Endothelial cell (in vitro differentiated cells): ENCODE results near the gene LRCH1. TPM values are rescaled to one million over a fixed set of nuclear protein-coding genes. Genes with fewer than 3 reads are reported as not detected.

Source experiments
- DNase-seq: peaks from one replicate; pipeline ENCODE4 v3.0.0; 2021; ENCODE audit warnings: low spot score
- H3K27ac Mint-ChIP-seq: one replicate; pipeline ENCODE4 v1.8.0; 2021; ENCODE audit warnings: mixed read lengths, inconsistent platforms; ENCODE audit not compliant: unreplicated experiment
- H3K27me3 Mint-ChIP-seq: one replicate; pipeline ENCODE4 v1.8.0; 2021; ENCODE audit warnings: mild to moderate bottlenecking, moderate library complexity, mixed read lengths, inconsistent platforms; ENCODE audit not compliant: unreplicated experiment
- H3K36me3 Mint-ChIP-seq: one replicate; pipeline ENCODE4 v1.8.0; 2021; ENCODE audit warnings: mild to moderate bottlenecking, low read depth, mixed read lengths, inconsistent platforms; ENCODE audit not compliant: unreplicated experiment
- H3K4me1 Mint-ChIP-seq: one replicate; pipeline ENCODE4 v1.8.0; 2021; ENCODE audit warnings: mild to moderate bottlenecking, mixed read lengths, inconsistent platforms; ENCODE audit not compliant: unreplicated experiment
- H3K4me3 Mint-ChIP-seq: one replicate; pipeline ENCODE4 v1.8.0; 2021; ENCODE audit warnings: mild to moderate bottlenecking, mixed read lengths, inconsistent platforms; ENCODE audit not compliant: unreplicated experiment
- H3K9me3 Mint-ChIP-seq: one replicate; pipeline ENCODE4 v1.8.0; 2021; ENCODE audit warnings: mixed read lengths, inconsistent platforms; ENCODE audit not compliant: unreplicated experiment
- CTCF ChIP-seq: fragments of 200-600 bp; sonication (generic); IDR thresholded peaks from one replicate; pipeline ENCODE4 v1.5.0; 2021; ENCODE audit warnings: antibody characterized with exemption; ENCODE audit not compliant: unreplicated experiment
- total RNA-seq: library from RNA; stranded (reverse); fragmentation: NEBNext Ultra II Directional; extraction: Animal tissue kit (Norgen Biotek cat#: 25700); gene quantifications from one replicate; pipeline ENCODE4 v1.2.1, GENCODE V29; 2021; ENCODE audit not compliant: unreplicated experiment

LRCH1 gene
- total RNA-seq, 1 donor from 2014 or later = 45.6 TPM

DNA sequence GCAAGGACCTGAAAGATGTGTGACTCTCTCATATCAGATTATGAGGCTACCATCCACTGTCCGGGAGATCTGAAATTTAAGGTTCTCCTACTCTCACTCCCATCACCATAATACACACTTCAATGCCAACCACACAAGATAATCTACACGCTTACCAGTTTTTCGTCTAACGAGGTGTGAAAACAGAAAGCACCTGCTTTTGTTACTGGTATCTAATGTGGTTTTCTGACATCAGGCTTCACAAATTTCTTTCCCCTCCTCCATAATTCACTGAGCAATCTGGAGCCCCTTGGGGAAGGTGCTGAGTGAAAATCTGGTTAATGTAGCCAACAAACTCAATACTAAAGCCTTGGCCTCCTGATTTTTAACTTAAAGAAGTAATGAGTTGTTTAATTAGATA is 10.1 kb upstream of the LRCH1 start:
- Mint-ChIP-seq H3K9me3 (no peaks in the 10 kb centered on the region), H3K4me3 (no peak overlapping the region), H3K4me1 (no peaks in the 10 kb centered on the region), H3K27ac (no peak overlapping the region), H3K36me3 (no peaks in the 10 kb centered on the region), H3K27me3 (no peaks in the 10 kb centered on the region)
- no peak for DNase-seq
- no peak for TF ChIP-seq CTCF

DNA sequence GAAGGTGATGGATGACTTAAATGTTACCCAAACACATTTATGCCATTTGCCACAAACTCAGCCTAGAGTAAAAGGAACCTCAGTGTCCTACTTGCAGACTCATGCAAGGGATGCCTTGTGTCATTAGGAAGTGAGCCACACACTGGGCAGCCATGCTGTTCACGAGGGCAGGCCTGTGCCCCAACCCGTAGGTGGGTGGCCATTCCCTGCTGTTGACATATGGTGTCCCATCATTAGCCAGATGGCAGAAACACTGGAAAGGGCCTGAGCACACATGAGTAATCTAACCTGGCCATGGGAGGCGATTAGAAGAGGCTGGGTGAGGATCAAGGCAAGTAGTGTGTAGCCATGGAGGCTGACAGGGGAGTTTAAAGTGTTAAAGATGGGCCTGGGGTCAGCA is 9.7 kb upstream of the LRCH1 start:
- TF ChIP-seq CTCF = no peak
- DNase-seq = no peak
- H3K9me3 Mint-ChIP-seq = no peaks in the 10 kb centered on the region
- no peaks in the 10 kb centered on the region for H3K27me3 Mint-ChIP-seq
- H3K36me3 Mint-ChIP-seq = no peaks in the 10 kb centered on the region
- H3K4me1 Mint-ChIP-seq = no peaks in the 10 kb centered on the region
- H3K27ac Mint-ChIP-seq = no peak overlapping the region
- H3K4me3 Mint-ChIP-seq = no peak overlapping the region

GRCh38 chr13:46544208-46544607 is 8.8 kb upstream of the LRCH1 start:
- DNase-seq = no peak
- Mint-ChIP-seq H3K27me3 (no peaks in the 10 kb centered on the region), H3K36me3 (no peaks in the 10 kb centered on the region), H3K4me3 (no peak overlapping the region), H3K4me1 (no peaks in the 10 kb centered on the region), H3K9me3 (no peaks in the 10 kb centered on the region), H3K27ac (no peak overlapping the region)
- TF ChIP-seq CTCF = no peak

DNA sequence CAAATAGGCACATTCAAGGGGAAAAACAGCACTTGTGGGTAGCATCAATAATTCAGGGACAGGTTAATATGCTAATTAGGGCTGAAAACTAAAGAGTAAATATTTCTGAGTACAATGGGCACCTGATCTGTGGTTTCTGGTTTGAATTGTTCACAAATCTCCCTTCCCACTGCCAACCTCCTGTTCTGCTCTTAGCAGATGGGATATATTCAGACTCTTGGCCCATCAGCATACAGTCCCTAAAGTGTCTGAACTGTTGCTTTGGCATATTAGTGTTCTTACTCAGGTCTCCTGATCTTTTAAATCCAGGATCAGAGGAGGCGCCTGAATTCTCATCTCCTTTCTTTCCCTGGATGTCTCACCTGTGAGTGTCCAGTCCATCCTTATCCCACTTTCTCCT is 8.2 kb upstream of the LRCH1 start:
- Mint-ChIP-seq H3K36me3 (no peaks in the 10 kb centered on the region), H3K27ac (no peak overlapping the region), H3K9me3 (no peaks in the 10 kb centered on the region), H3K4me3 (no peak overlapping the region), H3K4me1 (no peaks in the 10 kb centered on the region), H3K27me3 (no peaks in the 10 kb centered on the region)
- no peak for TF ChIP-seq CTCF
- no peak for DNase-seq

DNA sequence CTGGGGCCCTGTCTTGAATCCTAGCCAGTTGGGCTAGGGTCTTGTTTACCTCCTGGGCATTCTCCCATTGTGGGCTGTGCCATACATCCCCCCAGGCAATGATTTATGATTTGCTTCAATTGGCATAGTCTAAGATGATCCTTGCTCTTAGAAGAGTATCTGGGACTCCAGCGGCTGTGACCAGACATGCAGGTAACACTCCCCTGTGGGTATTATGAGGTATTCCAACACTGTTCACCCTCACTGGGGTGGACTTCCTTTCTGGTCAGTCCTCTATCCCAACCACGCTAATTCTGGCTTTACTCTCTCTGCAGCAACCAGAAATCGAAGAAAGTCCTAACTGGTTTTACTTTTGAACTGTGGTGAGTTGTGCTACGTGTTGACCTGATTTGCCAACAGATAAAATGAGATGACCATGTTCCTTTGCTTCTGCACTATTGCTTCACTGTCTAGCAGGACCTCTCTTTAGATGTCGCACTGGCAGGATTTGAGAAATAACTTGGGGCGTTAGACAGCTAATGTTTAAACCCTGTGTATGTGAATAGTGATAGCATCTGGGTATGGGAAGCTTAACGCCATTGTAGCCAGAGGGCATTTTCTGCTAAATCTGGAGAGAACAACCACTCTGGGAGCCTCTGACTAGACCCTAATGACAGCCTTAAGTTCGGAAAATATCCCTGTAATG is 6.7 kb upstream of the LRCH1 start:
- Mint-ChIP-seq H3K9me3 (no peaks in the 10 kb centered on the region), H3K27ac (no peak overlapping the region), H3K27me3 (no peaks in the 10 kb centered on the region), H3K4me3 (no peak overlapping the region), H3K36me3 (no peaks in the 10 kb centered on the region), H3K4me1 (no peaks in the 10 kb centered on the region)
- no peak for TF ChIP-seq CTCF
- no peak for DNase-seq
